Measurements from ENCODE around the gene PGM1. TPM values are rescaled to one million over a fixed set of nuclear protein-coding genes. Genes with fewer than 3 reads are reported as not detected.

PGM1 gene
- total RNA-seq, 1 donor from 2014 or later: 36.9 TPM

- Histone ChIP-seq H3K4me1 (ENCODE audit: insufficient read depth, low read length) (no peaks in the 10 kb centered on the region), H2AFZ (ENCODE audit: low read depth, low read length) (no peak overlapping the region)
- no peaks in the 10 kb centered on the region for H3K9me3 Mint-ChIP-seq (ENCODE audit: unreplicated experiment)
Observed at GRCh38 chr1:63612564-63612963, 19.4 kb downstream of the PGM1 start.

DNA sequence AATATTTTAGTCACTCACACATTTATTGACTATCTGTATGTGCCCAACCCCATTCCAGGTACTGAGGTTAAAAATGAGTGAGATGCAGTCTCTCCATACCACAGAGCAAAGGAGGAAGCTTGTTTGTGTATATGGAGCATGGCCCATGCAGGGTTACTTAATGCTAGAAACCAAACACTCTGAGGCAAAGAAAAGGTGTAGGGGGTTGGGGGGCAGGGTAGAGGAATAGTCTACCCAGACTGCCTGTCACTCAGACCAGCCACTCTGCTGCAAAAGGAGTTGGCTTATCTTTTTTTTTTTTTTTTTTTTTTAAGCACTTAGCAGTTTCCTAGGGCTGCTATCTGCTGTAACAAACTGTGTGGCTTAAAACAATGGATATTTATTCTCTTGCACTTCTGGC is 19.8 kb downstream of the PGM1 start:
- no peak overlapping the region for H2AFZ ChIP-seq (ENCODE audit: low read depth, low read length)
- no peak for FAIRE-seq
- Mint-ChIP-seq H3K9me3 (ENCODE audit: unreplicated experiment) (no peaks in the 10 kb centered on the region), H3K4me3 (ENCODE audit: unreplicated experiment) (no peak overlapping the region), H3K4me1 (ENCODE audit: low read depth, unreplicated experiment) (peaks cover 23% of the 10 kb centered on the region), H3K36me3 (ENCODE audit: low read depth, unreplicated experiment) (no peaks in the 10 kb centered on the region), H3K27ac (ENCODE audit: unreplicated experiment) (no peak overlapping the region), H3K27me3 (ENCODE audit: low read depth, unreplicated experiment) (peaks cover 3% of the 10 kb centered on the region)
- no peaks in the 10 kb centered on the region for H3K4me1 ChIP-seq (ENCODE audit: insufficient read depth, low read length)
- no peak for DNase-seq (ENCODE audit: low read depth)
- H3K4me3 ChIP-seq (ENCODE audit: insufficient read depth, low read depth, low read length): no peak overlapping the region
- no peak overlapping the region for H3K27ac ChIP-seq (ENCODE audit: low read depth, low read length)
- H3K9me3 ChIP-seq (ENCODE audit: insufficient read depth, low read depth, low read length): no peaks in the 10 kb centered on the region
- no peaks in the 10 kb centered on the region for H3K27me3 ChIP-seq (ENCODE audit: insufficient read depth, low read length)
- H3K4me2 ChIP-seq (ENCODE audit: low read length): no peak overlapping the region
- no peaks in the 10 kb centered on the region for H3K36me3 ChIP-seq (ENCODE audit: insufficient read depth, low read length)
- H3K79me2 ChIP-seq (ENCODE audit: insufficient read depth, low read length): no peaks in the 10 kb centered on the region
- no peak overlapping the region for H3K9ac ChIP-seq (ENCODE audit: low read length)
- H4K20me1 ChIP-seq (ENCODE audit: insufficient read depth, low read length): peaks cover 29% of the 10 kb centered on the region
- TF ChIP-seq CTCF (IDR thresholded peaks at IDR 0.05; ENCODE audit: insufficient read depth, low read depth, low read length): no peak
- TF ChIP-seq EZH2 (IDR thresholded peaks at IDR 0.05; ENCODE audit: insufficient read depth, low read length): no peak

More at GRCh38 chr1:63612564-63612963, 19.4 kb downstream of the PGM1 start:
- Mint-ChIP-seq H3K27ac (ENCODE audit: unreplicated experiment) (no peak overlapping the region), H3K27me3 (ENCODE audit: low read depth, unreplicated experiment) (peaks cover 3% of the 10 kb centered on the region), H3K36me3 (ENCODE audit: low read depth, unreplicated experiment) (no peaks in the 10 kb centered on the region), H3K4me1 (ENCODE audit: low read depth, unreplicated experiment) (peaks cover 23% of the 10 kb centered on the region), H3K4me3 (ENCODE audit: unreplicated experiment) (no peak overlapping the region)
- H3K9ac ChIP-seq (ENCODE audit: low read length): no peak overlapping the region
- TF ChIP-seq CTCF (IDR thresholded peaks at IDR 0.05; ENCODE audit: insufficient read depth, low read depth, low read length) (no peak), EZH2 (IDR thresholded peaks at IDR 0.05; ENCODE audit: insufficient read depth, low read length) (no peak)
- no peak overlapping the region for H3K4me3 ChIP-seq (ENCODE audit: insufficient read depth, low read depth, low read length)
- H3K4me2 ChIP-seq (ENCODE audit: low read length): no peak overlapping the region
- H3K27me3 ChIP-seq (ENCODE audit: insufficient read depth, low read length): no peaks in the 10 kb centered on the region
- FAIRE-seq (no peak), DNase-seq (ENCODE audit: low read depth) (no peak)
- peaks cover 31% of the 10 kb centered on the region for H4K20me1 ChIP-seq (ENCODE audit: insufficient read depth, low read length)
- H3K27ac ChIP-seq (ENCODE audit: low read depth, low read length): no peak overlapping the region
- H3K79me2 ChIP-seq (ENCODE audit: insufficient read depth, low read length): no peaks in the 10 kb centered on the region
- H3K9me3 ChIP-seq (ENCODE audit: insufficient read depth, low read depth, low read length): no peaks in the 10 kb centered on the region
- H3K36me3 ChIP-seq (ENCODE audit: insufficient read depth, low read length): no peaks in the 10 kb centered on the region

DNA sequence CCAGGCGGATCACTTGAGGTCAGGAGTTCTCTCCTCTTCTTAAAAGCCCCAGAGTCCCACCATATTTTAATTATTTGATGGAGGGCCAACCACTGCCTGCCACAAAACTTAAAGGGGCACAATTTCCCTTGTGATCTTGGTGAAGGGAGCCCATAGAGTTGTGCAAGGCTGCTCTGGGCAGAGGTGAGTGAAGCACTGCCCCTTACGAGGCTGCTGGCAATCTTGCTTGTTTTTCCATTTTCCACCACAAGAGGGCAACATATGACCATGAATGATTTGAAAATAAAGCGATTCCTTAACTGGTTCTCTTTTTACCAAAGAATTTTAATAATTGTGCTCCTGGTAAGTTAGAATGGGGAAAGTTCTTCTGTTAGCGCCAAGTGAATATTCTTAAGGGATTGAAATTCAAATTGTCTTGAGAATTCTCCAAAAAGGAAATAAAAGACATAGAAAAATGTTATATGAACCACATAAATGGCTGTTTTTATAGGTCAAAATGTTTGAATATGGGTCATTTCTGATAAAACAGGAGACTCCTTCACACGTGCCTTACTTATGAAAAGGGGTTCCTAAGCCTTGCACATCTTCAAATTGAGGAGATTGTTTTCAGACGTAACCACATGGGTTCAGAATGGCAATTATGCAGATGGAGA is 22.7 kb downstream of the PGM1 start:
- H3K4me3 Mint-ChIP-seq (ENCODE audit: unreplicated experiment): no peak overlapping the region
- DNase-seq (ENCODE audit: low read depth) (peak; percentile 31), FAIRE-seq (peak; percentile 37)
- no peaks in the 10 kb centered on the region for H3K79me2 ChIP-seq (ENCODE audit: insufficient read depth, low read length)
- no peak for TF ChIP-seq EZH2 (IDR thresholded peaks at IDR 0.05; ENCODE audit: insufficient read depth, low read length)
- peak; percentile 61 for TF ChIP-seq CTCF (IDR thresholded peaks at IDR 0.05; ENCODE audit: insufficient read depth, low read depth, low read length)
- peaks cover 3% of the 10 kb centered on the region for H3K27me3 Mint-ChIP-seq (ENCODE audit: low read depth, unreplicated experiment)
- no peak overlapping the region for H2AFZ ChIP-seq (ENCODE audit: low read depth, low read length)
- H3K4me1 ChIP-seq (ENCODE audit: insufficient read depth, low read length): no peaks in the 10 kb centered on the region
- no peak overlapping the region for H3K27ac Mint-ChIP-seq (ENCODE audit: unreplicated experiment)
- H3K9me3 Mint-ChIP-seq (ENCODE audit: unreplicated experiment): no peaks in the 10 kb centered on the region
- H3K36me3 Mint-ChIP-seq (ENCODE audit: low read depth, unreplicated experiment): no peaks in the 10 kb centered on the region
- no peak overlapping the region for H3K27ac ChIP-seq (ENCODE audit: low read depth, low read length)
- no peak overlapping the region for H3K4me2 ChIP-seq (ENCODE audit: low read length)
- peaks cover 11% of the 10 kb centered on the region for H4K20me1 ChIP-seq (ENCODE audit: insufficient read depth, low read length)
- peaks cover 20% of the 10 kb centered on the region for H3K4me1 Mint-ChIP-seq (ENCODE audit: low read depth, unreplicated experiment)
- H3K9ac ChIP-seq (ENCODE audit: low read length): no peak overlapping the region
- no peaks in the 10 kb centered on the region for H3K36me3 ChIP-seq (ENCODE audit: insufficient read depth, low read length)
- no peak overlapping the region for H3K4me3 ChIP-seq (ENCODE audit: insufficient read depth, low read depth, low read length)
- H3K27me3 ChIP-seq (ENCODE audit: insufficient read depth, low read length): no peaks in the 10 kb centered on the region
- no peaks in the 10 kb centered on the region for H3K9me3 ChIP-seq (ENCODE audit: insufficient read depth, low read depth, low read length)
